ACC112 (cell line): ENCODE results near the gene NPPA.

Source experiments
- H2AFZ ChIP-seq: fragments of 200-600 bp; sonication (generic); one replicate; pipeline ENCODE4 v1.6.0; 2017; ENCODE audit warnings: antibody characterized with exemption, low read length; ENCODE audit not compliant: unreplicated experiment
- H3K27ac ChIP-seq: fragments of 200-600 bp; sonication (generic); 2 replicates; pipeline ENCODE4 v1.5.1; 2014; ENCODE audit warnings: low read depth, mild to moderate bottlenecking, antibody characterized with exemption, low read length, moderate library complexity
- H3K27me3 ChIP-seq: fragments of 200-600 bp; sonication (generic); 2 replicates; pipeline ENCODE4 v1.6.1; 2014; ENCODE audit warnings: mild to moderate bottlenecking, antibody characterized with exemption, low read length, moderate library complexity, mixed read lengths; ENCODE audit not compliant: insufficient read depth
- H3K36me3 ChIP-seq: fragments of 200-600 bp; sonication (generic); 2 replicates; pipeline ENCODE4 v1.6.1; 2016; ENCODE audit warnings: mild to moderate bottlenecking, antibody characterized with exemption, low read length, moderate library complexity, mixed read lengths; ENCODE audit not compliant: insufficient read depth
- H3K4me1 ChIP-seq: fragments of 200-600 bp; sonication (generic); one replicate; pipeline ENCODE4 v1.6.1; 2016; ENCODE audit warnings: low read length, mixed read lengths; ENCODE audit not compliant: insufficient read depth, unreplicated experiment, control insufficient read depth
- H3K4me3 ChIP-seq: fragments of 200-600 bp; sonication (generic); 2 replicates; pipeline ENCODE4 v1.5.1; 2014; ENCODE audit warnings: mild to moderate bottlenecking, low read depth, low read length
- H3K79me2 ChIP-seq: fragments of 200-600 bp; sonication (generic); one replicate; pipeline ENCODE4 v1.6.0; 2016; ENCODE audit warnings: low read length; ENCODE audit not compliant: control insufficient read depth, unreplicated experiment, insufficient read depth

NPPA gene

GRCh38 chr1:11797525-11798216 lies 49.9 kb downstream of the NPPA start:
- Histone ChIP-seq H2AFZ (no peak overlapping the region), H3K79me2 (peaks cover 8% of the 10 kb centered on the region), H3K4me3 (no peak overlapping the region), H3K4me1 (peaks cover 24% of the 10 kb centered on the region), H3K36me3 (peaks cover 6% of the 10 kb centered on the region; the same call in 1 of the 2 replicates), H3K27ac (peak overlapping the region; percentile 92), H3K27me3 (no peaks in the 10 kb centered on the region)

DNA sequence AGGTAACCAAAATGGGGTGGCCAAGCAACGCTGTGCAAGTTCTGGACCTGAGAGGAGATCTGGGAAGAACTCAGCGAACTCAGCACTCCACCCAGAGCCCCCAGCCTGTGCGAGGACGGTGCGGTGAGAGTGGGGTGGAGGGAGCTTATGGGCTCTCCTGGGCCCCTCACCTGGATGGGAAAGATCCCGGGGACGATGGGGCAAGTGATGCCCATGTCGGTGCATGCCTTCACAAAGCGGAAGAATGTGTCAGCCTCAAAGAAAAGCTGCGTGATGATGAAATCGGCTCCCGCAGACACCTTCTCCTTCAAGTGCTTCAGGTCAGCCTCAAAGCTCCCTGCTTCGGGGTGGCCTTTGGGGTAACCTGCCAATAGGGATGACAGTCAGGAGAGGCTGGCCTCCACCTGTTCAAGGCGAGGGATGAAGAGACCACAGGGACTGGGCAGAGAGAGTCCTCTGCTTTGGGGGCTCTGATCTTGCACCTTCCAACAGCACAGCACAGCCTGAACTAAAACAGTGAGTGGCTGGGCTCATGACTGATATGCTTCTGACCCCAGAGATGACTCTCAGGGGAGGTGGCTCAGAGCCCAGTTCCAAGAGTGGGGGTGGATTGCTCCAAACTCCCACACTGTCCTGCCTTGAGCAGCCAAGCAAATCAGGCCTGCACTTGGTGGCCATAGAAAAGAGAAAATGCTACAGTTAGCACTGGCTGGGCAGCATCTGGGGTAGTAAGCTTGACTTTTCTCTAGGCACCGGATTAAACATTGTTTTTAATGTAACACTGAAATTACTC lies 51.4 kb downstream of the NPPA start:
- no peak overlapping the region for H2AFZ ChIP-seq
- no peaks in the 10 kb centered on the region for H3K27me3 ChIP-seq
- peaks cover 21% of the 10 kb centered on the region for H3K4me1 ChIP-seq
- peak overlapping the region; percentile 19; the same call in 1 of the 2 replicates for H3K27ac ChIP-seq
- peaks cover 6% of the 10 kb centered on the region; the same call in 1 of the 2 replicates for H3K36me3 ChIP-seq
- no peaks in the 10 kb centered on the region for H3K79me2 ChIP-seq
- H3K4me3 ChIP-seq, result no peak overlapping the region
